RWPE1 (cell line): ENCODE measurements around the gene XPNPEP1.

ENCODE experiments used
- CTCF ChIA-PET: fragments of 350-600 bp; sonication (Branson Sonifier 250); formaldehyde crosslinking; extraction: SDS; loops from one replicate; lab custom pipeline; 2021; lab: Yijun Ruan, JAX
- POLR2A ChIA-PET: fragments of 400-600 bp; formaldehyde crosslinking; extraction: SDS; loops from one replicate; lab custom pipeline; 2020; ENCODE audit warnings: antibody characterized with exemption; ENCODE audit not compliant: low non-redundant PET; lab: Yijun Ruan, JAX
- DNase-seq: peaks from one replicate; pipeline ENCODE4 v3.0.0; 2012; ENCODE audit warnings: low spot score
- H3K27ac ChIP-seq: fragments of 450-650 bp; 2 replicates; pipeline ENCODE4 v1.5.1; 2017
- TF ChIP-seq, protein P1 (sequence below): fragments of 450-650 bp; conservative IDR thresholded peaks from 2 replicates; pipeline ENCODE4 v1.5.1; 2017; ENCODE audit warnings: low read depth, mild to moderate bottlenecking

Gene XPNPEP1

DNA sequence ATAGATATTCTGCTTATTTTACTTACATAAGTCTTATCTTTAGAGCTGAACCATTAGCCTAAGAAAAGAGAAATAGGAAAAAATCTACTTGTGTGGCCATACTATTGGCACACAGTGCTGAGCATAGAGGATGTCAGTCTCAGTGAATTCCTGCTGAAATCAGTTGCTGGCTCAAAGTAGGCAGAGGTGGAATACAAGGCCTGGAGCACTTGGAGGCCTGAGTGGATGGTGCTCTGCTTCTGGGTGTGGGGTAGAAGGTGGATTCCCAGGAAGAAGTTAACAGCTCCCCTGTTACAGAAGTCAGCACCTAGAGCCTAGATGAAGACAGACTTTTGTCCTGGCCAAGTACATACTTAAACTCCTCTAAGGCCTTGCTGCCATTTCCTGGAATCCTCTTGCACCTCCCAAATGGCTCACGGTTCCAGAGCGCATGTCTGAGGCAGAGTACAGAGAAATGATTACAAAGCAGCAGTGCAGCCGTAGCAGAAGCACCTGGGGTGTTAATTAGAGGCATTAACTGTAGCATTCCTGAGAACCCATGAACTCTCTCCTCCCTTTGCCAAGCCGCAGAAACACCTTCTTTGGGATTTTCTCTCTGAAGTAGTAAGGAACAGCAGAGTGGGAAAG, 18.0 kb upstream of the XPNPEP1 start:
- H3K27ac ChIP-seq: no peak overlapping the region
- TF ChIP-seq, protein P1, sequence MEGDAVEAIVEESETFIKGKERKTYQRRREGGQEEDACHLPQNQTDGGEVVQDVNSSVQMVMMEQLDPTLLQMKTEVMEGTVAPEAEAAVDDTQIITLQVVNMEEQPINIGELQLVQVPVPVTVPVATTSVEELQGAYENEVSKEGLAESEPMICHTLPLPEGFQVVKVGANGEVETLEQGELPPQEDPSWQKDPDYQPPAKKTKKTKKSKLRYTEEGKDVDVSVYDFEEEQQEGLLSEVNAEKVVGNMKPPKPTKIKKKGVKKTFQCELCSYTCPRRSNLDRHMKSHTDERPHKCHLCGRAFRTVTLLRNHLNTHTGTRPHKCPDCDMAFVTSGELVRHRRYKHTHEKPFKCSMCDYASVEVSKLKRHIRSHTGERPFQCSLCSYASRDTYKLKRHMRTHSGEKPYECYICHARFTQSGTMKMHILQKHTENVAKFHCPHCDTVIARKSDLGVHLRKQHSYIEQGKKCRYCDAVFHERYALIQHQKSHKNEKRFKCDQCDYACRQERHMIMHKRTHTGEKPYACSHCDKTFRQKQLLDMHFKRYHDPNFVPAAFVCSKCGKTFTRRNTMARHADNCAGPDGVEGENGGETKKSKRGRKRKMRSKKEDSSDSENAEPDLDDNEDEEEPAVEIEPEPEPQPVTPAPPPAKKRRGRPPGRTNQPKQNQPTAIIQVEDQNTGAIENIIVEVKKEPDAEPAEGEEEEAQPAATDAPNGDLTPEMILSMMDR: no peak
- ChIA-PET POLR2A (no interaction called here), CTCF (interaction anchor here (0.7 kb wide), 1 partner anchor 263 kb away, joined by 4 read pairs; no protein-coding TSS in a partner anchor)
- no peak for DNase-seq

- POLR2A ChIA-PET: no interaction called here
- no peak overlapping the region for H3K27ac ChIP-seq
- CTCF ChIA-PET: interaction anchor here (1.2 kb wide), 1 partner anchor 57 kb away, joined by 6 read pairs; no protein-coding TSS in a partner anchor
- TF ChIP-seq, protein P1: no peak
- DNase-seq: no peak
Measured at GRCh38 chr10:109940553-109940952, 17.2 kb upstream of the XPNPEP1 start.

- ChIA-PET CTCF (interaction anchor here (1.2 kb wide), 1 partner anchor 56 kb away, joined by 6 read pairs; no protein-coding TSS in a partner anchor), POLR2A (no interaction called here)
- no peak for DNase-seq
- TF ChIP-seq, protein P1: no peak
- H3K27ac ChIP-seq: no peak overlapping the region
Measured at GRCh38 chr10:109940117-109940516, 16.8 kb upstream of the XPNPEP1 start.

DNA sequence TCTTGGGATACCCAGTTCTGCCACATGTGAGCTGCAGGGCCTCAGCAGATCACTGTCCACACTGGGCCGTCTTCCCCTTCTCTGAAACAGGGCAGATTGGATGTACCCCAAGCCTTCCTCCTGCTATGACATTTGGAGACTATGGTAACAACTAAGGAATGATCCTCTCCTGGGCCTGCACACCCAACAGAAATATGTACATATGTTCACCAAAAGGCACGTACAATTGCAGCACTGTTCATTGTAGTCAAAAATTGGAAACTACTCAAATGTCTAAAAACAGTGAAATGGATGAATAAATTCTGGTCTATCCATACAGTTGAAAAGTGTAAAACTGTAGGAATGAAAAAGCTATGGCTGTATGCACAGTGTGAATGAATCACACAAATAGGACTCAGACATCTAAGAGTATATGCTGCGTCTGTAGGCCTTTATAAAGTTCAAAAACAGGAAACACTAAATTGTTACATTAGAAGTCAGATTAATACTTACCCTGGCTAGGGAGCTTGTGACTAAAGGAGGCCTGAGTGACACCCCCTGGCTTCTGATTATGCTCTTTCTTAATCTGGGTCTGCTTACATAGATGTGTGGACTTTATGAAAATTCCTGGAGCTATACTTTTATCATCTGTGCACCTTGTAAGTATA, 16.1 kb upstream of the XPNPEP1 start:
- ChIA-PET POLR2A (no interaction called here), CTCF (interaction anchor here (1.2 kb wide), 1 partner anchor 55 kb away, joined by 6 read pairs; no protein-coding TSS in a partner anchor)
- DNase-seq: no peak
- TF ChIP-seq, protein P1: no peak
- no peak overlapping the region for H3K27ac ChIP-seq

GRCh38 chr10:109937460-109938065, 14.3 kb upstream of the XPNPEP1 start:
- POLR2A ChIA-PET: no interaction called here
- H3K27ac ChIP-seq: no peak overlapping the region
- no peak for DNase-seq
- CTCF ChIA-PET: no interaction called here
- TF ChIP-seq, protein P1: no peak

- no peak overlapping the region for H3K27ac ChIP-seq
- POLR2A ChIA-PET: no interaction called here
- CTCF ChIA-PET: interaction anchor here (0.7 kb wide), 1 partner anchor 899 kb away, joined by 3 read pairs; no protein-coding TSS in a partner anchor
- DNase-seq: no peak
- TF ChIP-seq, protein P1: no peak
Measured at GRCh38 chr10:109934958-109935793, 11.9 kb upstream of the XPNPEP1 start.
